ENCODE measurements around the gene SYNGR3.
A peak's percentile ranks its signal among the peaks of the same experiment; 100 is the strongest.

Gene SYNGR3

DNA sequence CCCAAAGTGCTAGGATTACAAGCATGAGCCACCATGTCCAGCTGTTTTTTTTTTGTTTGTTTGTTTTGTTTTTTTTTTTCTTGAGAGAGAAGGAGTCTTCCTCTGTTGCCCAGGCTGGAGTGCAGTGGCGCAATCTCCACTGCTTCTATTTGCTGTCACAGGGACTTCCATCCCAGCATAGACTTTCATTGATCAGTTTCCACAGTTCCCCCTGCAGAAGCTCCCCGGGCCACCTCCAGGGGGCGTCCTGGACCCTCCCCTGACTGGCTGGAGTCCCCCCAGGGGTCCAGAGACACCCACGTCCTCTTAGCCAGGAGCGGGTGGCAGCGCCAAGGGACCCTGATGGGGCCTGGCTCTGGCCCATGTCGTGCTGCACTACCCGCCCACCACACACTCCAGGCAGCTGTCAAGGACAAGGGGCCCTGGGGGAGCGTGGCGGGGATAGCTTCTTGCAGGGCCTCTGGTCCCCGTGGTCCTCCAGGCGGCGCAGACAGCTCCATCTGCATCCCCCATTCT, 26.7 kb downstream of the SYNGR3 start:
- DNase-seq (ENCODE audit: low read depth): no peak

DNA sequence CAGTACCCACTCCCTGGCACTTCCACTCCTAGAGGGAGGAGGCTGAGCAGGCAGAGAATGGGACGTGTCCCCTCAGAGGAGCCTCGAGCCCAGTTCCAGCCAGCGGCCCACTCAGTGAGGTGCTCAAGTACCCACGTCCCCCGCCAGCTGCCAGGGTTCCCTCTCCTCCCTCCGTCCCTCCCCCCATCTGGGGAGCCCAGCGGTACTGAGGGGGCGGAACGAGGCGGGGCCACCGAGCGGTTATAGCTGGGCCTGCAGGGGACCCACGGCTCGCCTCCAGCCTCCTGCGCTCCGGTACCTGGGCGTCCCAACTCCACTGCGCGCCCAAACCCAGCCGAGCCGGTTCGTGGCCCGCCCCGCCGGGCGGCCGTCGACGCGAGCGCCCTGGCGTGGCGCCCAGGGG, 29.7 kb downstream of the SYNGR3 start, which contains the start of gene NPW:
NPW (plus strand) TSS at position 268 of the 403 bp plus-strand sequence.
- TF ChIP-seq CTCF (conservative IDR thresholded peaks at IDR 0.05; ENCODE audit: low read depth, low read length): no peak
- H3K4me3 ChIP-seq (ENCODE audit: low read depth, low read length): peak within 1 kb of the TSS; percentile 17
- DNase-seq (ENCODE audit: low read depth): no peak

More for the DNA sequence above, 26.7 kb downstream of the SYNGR3 start:
- TF ChIP-seq CTCF (conservative IDR thresholded peaks at IDR 0.05; ENCODE audit: low read depth, low read length): peak; percentile 63
- H3K4me3 ChIP-seq (ENCODE audit: low read depth, low read length): no peak overlapping the region

DNA sequence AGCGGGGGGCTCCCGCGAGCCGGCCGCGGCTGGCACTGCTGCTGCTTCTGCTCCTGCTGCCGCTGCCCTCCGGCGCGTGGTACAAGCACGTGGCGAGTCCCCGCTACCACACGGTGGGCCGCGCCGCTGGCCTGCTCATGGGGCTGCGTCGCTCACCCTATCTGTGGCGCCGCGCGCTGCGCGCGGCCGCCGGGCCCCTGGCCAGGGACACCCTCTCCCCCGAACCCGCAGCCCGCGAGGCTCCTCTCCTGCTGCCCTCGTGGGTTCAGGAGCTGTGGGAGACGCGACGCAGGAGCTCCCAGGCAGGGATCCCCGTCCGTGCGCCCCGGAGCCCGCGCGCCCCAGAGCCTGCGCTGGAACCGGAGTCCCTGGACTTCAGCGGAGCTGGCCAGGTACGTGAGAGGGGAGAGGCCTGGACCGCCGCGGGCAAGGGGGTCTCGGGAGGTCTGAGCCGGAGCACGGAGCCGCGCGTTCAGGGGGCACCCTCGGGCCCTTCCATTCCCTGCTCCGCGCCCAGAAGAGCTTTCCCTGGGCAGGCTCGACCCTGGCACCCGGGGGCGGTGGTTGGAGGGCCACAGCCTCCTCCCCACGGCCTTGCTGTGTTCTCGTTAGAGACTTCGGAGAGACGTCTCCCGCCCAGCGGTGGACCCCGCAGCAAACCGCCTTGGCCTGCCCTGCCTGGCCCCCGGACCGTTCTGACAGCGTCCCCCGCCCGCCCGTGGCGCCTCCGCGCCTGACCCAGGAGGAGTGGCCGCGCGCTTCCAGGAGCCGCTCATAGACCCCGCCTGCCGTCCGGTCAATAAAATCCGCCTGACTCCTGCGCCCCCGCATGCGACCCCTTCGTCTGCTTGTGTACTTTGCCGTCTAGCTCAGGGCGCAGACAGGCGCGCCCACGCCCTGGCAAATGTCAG, 30.4 kb downstream of the SYNGR3 start:
- peak overlapping the region; percentile 17 for H3K4me3 ChIP-seq (ENCODE audit: low read depth, low read length)
- no peak for TF ChIP-seq CTCF (conservative IDR thresholded peaks at IDR 0.05; ENCODE audit: low read depth, low read length)
- no peak for DNase-seq (ENCODE audit: low read depth)

- peak overlapping the region; percentile 40 for H3K4me3 ChIP-seq (ENCODE audit: low read depth, low read length)
- TF ChIP-seq CTCF (conservative IDR thresholded peaks at IDR 0.05; ENCODE audit: low read depth, low read length): no peak
- peak; percentile 46 for DNase-seq (ENCODE audit: low read depth)
Observed at GRCh38 chr16:2022723-2023091, 32.9 kb downstream of the SYNGR3 start.

- peak overlapping the region; percentile 57 for H3K4me3 ChIP-seq (ENCODE audit: low read depth, low read length)
- TF ChIP-seq CTCF (conservative IDR thresholded peaks at IDR 0.05; ENCODE audit: low read depth, low read length): peak; percentile 86
- DNase-seq (ENCODE audit: low read depth): peak; percentile 87
Observed at GRCh38 chr16:2023092-2024031, 33.6 kb downstream of the SYNGR3 start.

GRCh38 chr16:2024032-2024420, 34.3 kb downstream of the SYNGR3 start:
- TF ChIP-seq CTCF (conservative IDR thresholded peaks at IDR 0.05; ENCODE audit: low read depth, low read length): no peak
- H3K4me3 ChIP-seq (ENCODE audit: low read depth, low read length): no peak overlapping the region
- no peak for DNase-seq (ENCODE audit: low read depth)
